ENCODE measurements around the gene TNKS1BP1. TPM values are rescaled to one million over a fixed set of nuclear protein-coding genes. Genes with fewer than 3 reads are reported as not detected.

Gene TNKS1BP1
- total RNA-seq, 1 experiment from 2014 or later, result 94.6 TPM

- peaks cover 4% of the 10 kb centered on the region; the same call in 1 of the 2 replicates for H3K9me3 ChIP-seq (ENCODE audit: control insufficient read depth, insufficient read depth, low read depth, low read length)
- no peaks in the 10 kb centered on the region for H3K4me1 ChIP-seq (ENCODE audit: control insufficient read depth, insufficient read depth, low read length)
- no TSS peak for BruUV-seq (replicated peaks)
- intact Hi-C loops (cut with micrococcal nuclease; ENCODE audit: unreplicated experiment) (no loop called here), in situ Hi-C loops (cut with HindIII; ENCODE audit: low pct_unique_long_range_greater_than_20kb, low sequenced_read_pairs) (no loop called here)
- POLR2A ChIA-PET, result no interaction called here
- CTCF ChIA-PET, result no interaction called here
- no peak overlapping the region for H3K4me3 ChIP-seq (ENCODE audit: low read depth in 2 of 2, low read length in 2 of 2)
- no peak overlapping the region for H3K27ac ChIP-seq (ENCODE audit: low read length)
- no peaks in the 10 kb centered on the region for H3K36me3 ChIP-seq (ENCODE audit: control insufficient read depth, insufficient read depth, low read length)
- DNase-seq (ENCODE audit: low read depth, low spot score), result no peak
- H3K27me3 ChIP-seq (ENCODE audit: control insufficient read depth, insufficient read depth, low read length), result no peaks in the 10 kb centered on the region
- TF ChIP-seq REST (IDR thresholded peaks at IDR 0.05; ENCODE audit: insufficient read depth in 1 of 2, low read depth in 2 of 2, low read length in 1 of 2) (no peak), CTCF (IDR thresholded peaks at IDR 0.05) (no peak), POLR2AphosphoS5 (IDR thresholded peaks at IDR 0.05; ENCODE audit: low read depth, low read length) (no peak), SIN3A (IDR thresholded peaks at IDR 0.05; ENCODE audit: borderline replicate concordance, insufficient read depth, low read depth, low read length) (no peak), TCF7L2 (IDR thresholded peaks at IDR 0.05; ENCODE audit: low read depth, low read length) (no peak)
- ATAC-seq, result no peak
Observed at GRCh38 chr11:57300785-57301184, 24.0 kb downstream of the TNKS1BP1 start.

GRCh38 chr11:57299150-57299737, 25.5 kb downstream of the TNKS1BP1 start:
- Histone ChIP-seq H3K27ac (ENCODE audit: low read length) (no peak overlapping the region), H3K4me3 (ENCODE audit: low read depth in 2 of 2, low read length in 2 of 2) (no peak overlapping the region), H3K27me3 (ENCODE audit: control insufficient read depth, insufficient read depth, low read length) (no peaks in the 10 kb centered on the region), H3K9me3 (ENCODE audit: control insufficient read depth, insufficient read depth, low read depth, low read length) (peaks cover 4% of the 10 kb centered on the region; the same call in 1 of the 2 replicates), H3K4me1 (ENCODE audit: control insufficient read depth, insufficient read depth, low read length) (peaks cover 8% of the 10 kb centered on the region; the same call in 1 of the 2 replicates), H3K36me3 (ENCODE audit: control insufficient read depth, insufficient read depth, low read length) (no peaks in the 10 kb centered on the region)
- BruUV-seq (replicated peaks), result no TSS peak
- intact Hi-C loops (cut with micrococcal nuclease; ENCODE audit: unreplicated experiment) (no loop called here), in situ Hi-C loops (cut with HindIII; ENCODE audit: low pct_unique_long_range_greater_than_20kb, low sequenced_read_pairs) (no loop called here)
- DNase-seq (ENCODE audit: low read depth, low spot score) (no peak), ATAC-seq (no peak)
- ChIA-PET POLR2A (no interaction called here), CTCF (no interaction called here)
- TF ChIP-seq CTCF (IDR thresholded peaks at IDR 0.05) (no peak), TCF7L2 (IDR thresholded peaks at IDR 0.05; ENCODE audit: low read depth, low read length) (no peak), POLR2AphosphoS5 (IDR thresholded peaks at IDR 0.05; ENCODE audit: low read depth, low read length) (no peak), SIN3A (IDR thresholded peaks at IDR 0.05; ENCODE audit: borderline replicate concordance, insufficient read depth, low read depth, low read length) (no peak), REST (IDR thresholded peaks at IDR 0.05; ENCODE audit: insufficient read depth in 1 of 2, low read depth in 2 of 2, low read length in 1 of 2) (no peak)
